SHP77 (cell line): Measurements from ENCODE around the gene VMO1.

ENCODE experiments used
- DNase-seq, 2 experiments: peaks; one replicate each; lab custom pipeline; 2025; lab: John Stamatoyannopoulos, UW

VMO1 gene

DNA sequence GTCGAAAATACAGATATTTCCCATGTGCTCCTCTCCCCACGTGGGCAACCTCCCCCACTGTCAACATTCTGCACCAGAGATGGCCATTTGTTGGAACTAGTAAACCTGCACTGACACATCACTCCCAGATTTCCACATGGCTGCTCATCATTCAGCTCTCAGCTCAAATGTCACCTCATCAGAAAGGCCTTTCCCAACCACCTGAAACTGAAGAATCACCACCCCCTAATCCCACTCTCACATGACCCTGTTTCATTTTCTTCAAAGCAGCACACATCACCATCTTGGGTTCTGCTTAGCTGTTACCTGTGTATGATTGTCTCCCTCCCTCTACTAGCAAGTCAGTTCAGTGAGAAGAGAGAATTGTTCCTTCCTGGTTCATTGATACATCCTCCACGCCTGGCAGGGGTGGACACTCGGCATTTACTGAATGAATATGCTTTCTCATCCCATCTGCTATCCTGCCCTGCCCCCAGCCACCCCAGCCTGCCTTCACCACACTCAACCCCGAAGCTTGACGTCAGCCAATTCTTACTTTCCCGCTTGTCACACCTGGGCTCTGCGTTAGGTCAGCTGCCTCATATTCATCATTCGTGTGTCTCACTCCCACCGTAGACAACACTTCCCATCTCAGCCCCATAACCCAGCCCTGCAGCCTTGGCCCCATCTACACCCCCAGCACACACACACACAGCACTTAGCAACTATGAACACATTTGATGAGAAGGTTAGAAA is 14.5 kb upstream of the VMO1 start:
- peak; percentile 98 to 99 for DNase-seq

DNA sequence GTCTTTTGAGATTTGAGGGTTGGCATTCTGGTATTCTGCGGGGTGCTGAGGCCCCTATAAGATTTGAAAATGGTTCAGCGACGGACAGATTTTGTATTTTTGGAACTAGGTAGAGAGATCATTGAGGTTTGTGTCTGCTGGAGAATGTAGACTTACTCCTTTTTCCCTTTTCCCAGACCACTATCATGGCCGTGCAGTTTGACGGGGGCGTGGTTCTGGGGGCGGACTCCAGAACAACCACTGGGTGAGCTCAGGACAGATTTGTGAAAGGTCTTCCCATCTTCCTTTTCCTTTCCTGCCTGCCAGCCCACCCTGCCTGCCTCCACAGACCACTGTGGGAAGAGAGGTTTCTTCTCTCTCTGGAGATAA is 10.4 kb upstream of the VMO1 start:
- peak; percentile 49 to 59 for DNase-seq

GRCh38 chr17:4795168-4795567 is 9.0 kb upstream of the VMO1 start:
- DNase-seq: no peak

DNA sequence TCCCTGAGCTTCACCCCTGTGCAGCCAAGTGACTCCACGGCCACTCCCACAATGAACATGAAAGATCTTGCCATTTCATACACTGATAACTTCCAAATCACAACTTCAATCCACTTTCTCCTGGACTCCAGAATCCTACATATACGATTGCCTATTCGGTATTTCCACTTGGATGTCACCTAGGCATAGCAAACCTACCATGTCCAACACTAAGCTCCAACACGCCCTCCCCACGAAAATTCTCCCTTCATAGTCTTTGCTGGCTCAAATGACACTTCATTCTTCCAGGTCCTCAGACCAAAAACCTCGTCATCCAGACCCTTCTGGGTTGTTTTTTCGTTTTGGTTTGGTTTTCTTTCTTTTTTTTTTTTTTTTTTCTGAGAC is 4.5 kb upstream of the VMO1 start:
- no peak for DNase-seq

DNA sequence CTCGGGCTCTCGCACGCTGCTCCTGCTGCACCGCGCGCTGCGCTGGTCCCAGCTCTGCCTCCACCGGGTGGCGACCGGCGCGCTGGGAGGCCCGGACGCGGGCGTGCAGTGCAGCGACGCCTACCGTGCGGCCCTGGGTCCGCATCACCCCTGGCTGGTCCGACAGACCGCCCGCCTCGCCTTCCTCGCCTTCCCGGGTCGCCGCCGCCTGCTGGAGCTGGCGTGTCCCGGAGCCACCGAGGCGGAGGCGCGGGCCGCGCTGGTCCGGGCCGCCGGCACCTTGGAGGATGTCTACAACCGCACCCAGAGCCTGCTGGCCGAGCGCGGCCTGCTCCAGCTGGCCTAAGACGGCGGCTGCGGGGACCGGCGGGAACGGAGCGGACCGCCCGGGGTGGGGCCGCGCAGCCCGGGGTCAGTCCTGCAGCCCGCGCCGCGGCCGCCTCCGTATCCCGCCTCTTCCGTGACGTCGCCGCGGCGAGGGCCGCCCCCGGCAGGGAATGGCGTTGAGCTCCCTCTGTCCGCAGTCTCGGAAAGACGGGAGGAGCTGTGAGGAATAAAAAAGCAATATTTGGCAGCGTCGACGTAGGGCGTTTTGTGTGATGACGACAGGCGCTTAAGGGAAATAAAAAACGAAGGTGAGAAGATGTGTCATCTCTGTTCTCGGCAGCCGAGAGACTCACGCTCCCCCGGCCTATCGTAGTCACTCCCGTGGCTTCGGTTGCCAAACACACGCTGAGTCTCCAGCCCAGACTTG is 4.0 kb upstream of the VMO1 start:
- peak; percentile 83 to 90 for DNase-seq

- DNase-seq: no peak
These were observed 3.5 kb upstream of the VMO1 start for GRCh38 chr17:4789701-4789950.

DNA sequence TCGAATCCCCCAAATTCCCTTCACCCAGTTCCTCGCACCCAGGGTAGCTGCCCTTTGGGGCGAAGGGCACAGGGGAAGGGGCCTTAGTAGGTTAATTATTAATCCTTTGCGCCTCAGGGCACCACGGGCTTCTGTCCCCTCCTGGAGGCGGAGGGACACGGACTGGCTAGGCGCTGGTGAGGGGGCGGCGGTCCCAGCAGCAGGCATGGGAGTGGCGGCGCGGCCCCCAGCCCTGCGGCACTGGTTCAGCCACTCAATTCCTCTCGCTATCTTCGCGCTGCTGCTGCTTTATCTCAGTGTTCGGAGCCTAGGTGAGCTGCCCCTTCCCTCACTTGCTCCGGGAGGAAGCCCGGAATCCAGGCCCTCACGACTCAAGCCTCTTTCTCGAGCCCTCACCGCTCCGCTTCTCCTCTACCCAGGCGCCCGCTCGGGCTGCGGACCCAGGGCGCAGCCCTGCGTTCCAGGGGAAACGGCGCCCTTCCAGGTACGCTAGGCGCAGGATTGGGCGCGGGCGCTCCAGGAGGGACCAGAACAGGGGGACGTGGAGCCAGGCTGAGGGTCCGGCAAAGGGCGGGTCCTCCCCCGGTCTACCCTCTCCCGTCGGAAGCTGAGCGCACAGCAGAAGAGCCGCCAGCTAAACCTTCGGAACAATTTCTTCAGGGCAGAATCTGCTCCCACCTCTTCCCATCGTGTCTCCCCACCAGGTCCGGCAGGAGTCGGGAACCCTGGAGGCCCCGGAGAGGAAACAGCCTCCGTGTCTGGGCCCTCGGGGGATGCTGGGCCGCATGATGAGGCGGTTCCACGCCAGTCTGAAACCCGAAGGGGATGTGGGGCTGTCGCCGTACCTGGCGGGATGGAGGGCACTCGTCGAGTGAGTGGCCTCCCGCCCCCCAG is 2.9 kb upstream of the VMO1 start, which contains the start of gene GLTPD2:
GLTPD2 (plus strand) TSS at position 158 of the 894 bp plus-strand sequence; CDS start at position 206, 48 bp downstream.
- DNase-seq: peak in 1 of 2 experiments; percentile 36

DNA sequence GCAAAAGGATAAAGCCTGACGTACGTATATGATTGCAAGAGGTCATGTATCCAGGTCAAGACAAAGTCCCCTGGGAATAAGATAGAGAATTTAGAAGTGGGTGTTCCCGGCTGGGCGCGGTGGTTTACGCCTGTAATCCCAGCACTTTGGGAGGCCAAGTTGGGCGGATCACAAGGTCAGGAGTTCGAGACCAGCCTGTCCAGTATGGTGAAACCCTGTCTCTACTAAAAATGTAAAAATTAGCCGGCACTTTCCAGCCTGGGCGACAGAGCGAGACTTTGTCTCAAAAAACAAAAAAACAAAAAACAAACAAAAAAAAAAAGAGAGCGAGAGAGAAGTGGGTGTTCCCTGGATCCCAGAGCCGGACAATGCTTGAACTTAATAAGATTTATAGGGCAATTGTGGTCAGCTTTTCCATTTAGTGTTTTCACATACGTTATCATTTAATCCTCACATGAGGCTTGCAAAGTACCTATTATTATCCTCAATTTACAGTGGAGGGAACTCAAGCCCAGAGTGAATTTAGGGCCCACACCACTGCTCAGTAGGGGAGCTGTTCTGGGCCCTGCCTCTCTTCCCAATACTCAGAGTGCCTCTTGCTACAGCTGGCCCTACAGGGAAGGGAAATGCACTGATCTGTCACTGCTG is 2.1 kb upstream of the VMO1 start:
- DNase-seq: no peak

DNA sequence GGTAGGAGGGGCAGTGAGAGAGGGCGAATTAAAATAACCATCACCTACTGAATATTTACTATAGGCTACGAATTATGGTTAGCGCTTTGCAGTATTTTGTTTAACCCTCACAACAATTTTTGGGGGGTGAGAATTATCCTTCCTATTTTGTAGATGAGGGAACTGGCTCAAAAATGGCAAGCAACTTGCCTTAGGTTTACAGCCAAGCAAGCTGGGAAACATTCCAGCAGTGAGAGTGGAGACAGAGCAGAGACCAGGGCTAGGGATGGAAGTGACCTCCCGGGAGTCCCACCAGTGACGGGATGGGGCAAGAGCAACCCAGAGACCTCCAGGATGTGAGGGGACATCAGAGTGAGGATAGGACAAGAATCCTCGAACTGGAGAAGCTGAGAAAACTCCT is 352 bp upstream of the VMO1 start:
- DNase-seq: no peak

DNA sequence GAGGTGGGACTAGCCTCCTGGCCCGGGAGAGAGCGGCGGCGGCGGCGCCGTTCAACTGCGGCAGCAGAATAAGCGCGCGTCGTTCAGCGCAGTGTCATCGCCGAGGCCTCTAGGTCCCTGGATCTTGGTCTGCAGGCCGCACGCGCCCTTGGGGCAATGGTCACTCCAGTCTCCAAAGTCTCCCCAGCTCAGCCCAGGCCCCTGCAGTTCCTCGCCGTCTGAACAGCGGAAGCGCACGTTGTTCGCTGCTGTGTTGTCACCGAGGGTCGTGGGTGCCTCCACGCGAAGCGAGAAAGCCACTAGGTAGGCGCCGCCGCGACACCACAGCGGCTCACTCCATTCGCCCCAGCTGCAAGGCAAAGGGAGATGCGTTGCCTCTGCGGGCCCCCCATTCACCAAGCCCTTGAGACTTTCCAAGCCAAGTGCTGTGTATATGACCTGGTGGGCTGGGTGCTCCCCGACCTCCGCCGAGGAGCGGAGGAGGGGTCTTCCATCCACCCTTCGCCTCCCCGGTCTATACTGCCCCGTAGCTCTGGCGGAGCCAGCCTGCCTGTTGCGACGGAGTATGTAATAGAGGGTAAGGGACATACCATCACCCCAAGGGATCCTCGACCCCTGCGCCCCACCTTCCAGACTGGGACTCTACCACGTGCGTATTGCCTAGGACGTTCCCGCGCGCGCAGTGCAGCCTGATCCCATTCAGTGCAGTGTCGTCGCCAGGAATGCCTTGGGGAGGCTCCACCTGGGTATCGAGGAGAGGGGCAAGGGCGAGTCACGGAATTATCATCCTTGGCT is 656 bp downstream of the VMO1 start:
- no peak for DNase-seq

- DNase-seq: no peak
These were observed 3.5 kb downstream of the VMO1 start for GRCh38 chr17:4782652-4783051.

DNA sequence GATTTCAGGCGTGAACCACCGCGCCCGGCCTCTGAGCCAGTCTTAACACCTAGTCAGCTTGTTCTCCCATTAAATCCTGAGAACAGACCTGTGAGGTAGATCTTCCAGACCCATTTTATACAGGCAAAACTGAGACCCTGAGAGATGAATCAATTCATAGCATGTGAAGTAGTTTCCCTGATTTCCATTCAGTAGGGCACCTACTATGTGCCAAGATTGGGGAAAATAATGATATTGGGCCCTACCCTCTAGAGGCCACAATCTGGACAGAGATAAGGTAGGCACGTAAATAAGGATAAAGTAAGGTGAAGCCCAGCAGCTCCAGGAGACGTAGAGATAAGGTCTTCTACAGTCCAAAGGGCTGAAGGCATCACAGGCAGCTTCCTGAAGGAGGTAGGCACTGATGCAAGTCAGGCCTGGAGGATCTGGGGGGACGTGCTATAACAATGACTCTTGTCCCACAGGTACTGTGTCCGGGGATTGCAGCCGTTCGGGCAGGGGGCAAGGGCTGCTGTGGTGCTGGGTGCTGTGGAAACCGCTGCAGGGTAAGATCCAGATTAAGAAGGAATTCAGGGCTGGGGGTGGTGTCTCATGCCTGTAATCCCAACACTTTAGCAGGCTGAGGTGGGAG is 5.7 kb downstream of the VMO1 start:
- DNase-seq: no peak

GRCh38 chr17:4777969-4778760 is 8.0 kb downstream of the VMO1 start:
- DNase-seq: no peak

DNA sequence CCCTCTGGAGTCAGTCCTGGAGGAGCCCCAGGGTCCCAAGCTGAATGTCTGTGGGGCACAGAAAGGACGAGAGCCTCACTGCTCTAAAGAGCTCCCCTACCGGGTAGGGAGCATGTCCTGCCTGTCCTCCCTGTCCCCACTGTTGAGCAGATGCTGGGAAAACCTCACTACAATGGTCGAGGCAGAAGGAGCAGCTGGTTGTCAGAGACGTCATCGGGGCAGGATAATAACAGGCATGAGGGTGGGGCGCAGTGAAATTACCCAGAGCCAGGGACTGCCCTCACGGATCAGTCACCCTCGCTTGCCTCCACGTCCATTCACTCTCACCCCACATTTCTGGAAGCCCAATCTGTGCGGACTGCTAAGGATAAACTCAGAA is 13.9 kb downstream of the VMO1 start:
- DNase-seq: peak; percentile 36 to 72

GRCh38 chr17:4771519-4772234 is 14.5 kb downstream of the VMO1 start, which contains the start of gene TM4SF5:
TSS of gene TM4SF5 (plus strand) at chr17:4771886. CDS start at chr17:4771923, 37 bp downstream.
- DNase-seq: peak in 1 of 2 experiments; percentile 48

- DNase-seq: no peak
These were observed 16.5 kb downstream of the VMO1 start for GRCh38 chr17:4769628-4770027.

DNA sequence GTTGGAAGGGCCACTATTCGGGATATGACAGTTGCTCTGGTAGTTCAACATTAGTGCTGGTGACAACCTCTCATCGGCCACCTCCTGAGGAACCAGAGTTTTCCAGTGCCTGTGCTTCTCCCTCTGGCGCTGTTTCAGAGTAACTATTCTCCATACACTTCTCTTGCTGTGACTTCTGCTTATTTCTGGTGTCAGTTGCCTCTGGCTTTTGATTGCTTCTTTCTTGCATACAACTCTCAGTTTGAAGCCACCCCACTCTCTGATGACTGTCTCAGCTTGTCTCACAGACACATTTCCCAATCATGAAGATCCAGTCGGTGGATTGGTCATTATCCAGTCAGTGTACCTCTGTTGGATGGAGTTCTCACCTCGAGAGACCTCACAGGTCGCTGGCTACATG is 17.9 kb downstream of the VMO1 start:
- DNase-seq: no peak

- DNase-seq: no peak
These were observed 19.4 kb downstream of the VMO1 start for GRCh38 chr17:4766723-4767122.

DNA sequence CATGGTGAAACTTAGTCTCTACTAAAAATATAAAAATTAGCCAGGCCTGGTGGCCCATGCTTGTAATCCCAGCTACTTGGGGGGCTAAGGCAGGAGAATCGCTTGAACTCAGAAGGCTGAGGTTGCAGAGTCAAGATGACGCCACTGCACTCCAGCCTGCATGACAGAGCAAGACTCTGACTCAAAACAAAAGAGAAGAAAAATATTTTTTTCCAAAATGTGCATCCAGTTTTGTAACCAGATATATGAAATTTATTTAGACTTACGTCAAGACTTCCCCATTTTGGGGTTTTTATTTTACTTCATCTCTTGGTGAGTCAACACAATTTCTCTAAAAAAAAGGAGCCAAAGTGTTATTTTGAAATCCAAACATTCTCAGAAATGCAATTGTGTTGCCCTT is 20.0 kb downstream of the VMO1 start:
- no peak for DNase-seq
